Retinal pigment epithelial cell (primary cell): ENCODE measurements around the gene FXR2.

Experiments used
- DNase-seq: peaks from one replicate; pipeline ENCODE4 v3.0.0-alpha.2; 2010; ENCODE audit warnings: low read depth
- H3K4me3 ChIP-seq: 2 replicates; pipeline ENCODE4 v1.5.1; 2011; ENCODE audit warnings: mild to moderate bottlenecking, low read length, control low read depth, moderate library complexity
- CTCF ChIP-seq: conservative IDR thresholded peaks from 2 replicates; pipeline ENCODE4 v1.5.1; 2011; ENCODE audit warnings: low read depth, low read length, control low read depth, inconsistent platforms

Gene FXR2

GRCh38 chr17:7593296-7593695, 21.4 kb downstream of the FXR2 start:
- TF ChIP-seq CTCF: no peak
- H3K4me3 ChIP-seq: no peak overlapping the region
- DNase-seq: no peak

DNA sequence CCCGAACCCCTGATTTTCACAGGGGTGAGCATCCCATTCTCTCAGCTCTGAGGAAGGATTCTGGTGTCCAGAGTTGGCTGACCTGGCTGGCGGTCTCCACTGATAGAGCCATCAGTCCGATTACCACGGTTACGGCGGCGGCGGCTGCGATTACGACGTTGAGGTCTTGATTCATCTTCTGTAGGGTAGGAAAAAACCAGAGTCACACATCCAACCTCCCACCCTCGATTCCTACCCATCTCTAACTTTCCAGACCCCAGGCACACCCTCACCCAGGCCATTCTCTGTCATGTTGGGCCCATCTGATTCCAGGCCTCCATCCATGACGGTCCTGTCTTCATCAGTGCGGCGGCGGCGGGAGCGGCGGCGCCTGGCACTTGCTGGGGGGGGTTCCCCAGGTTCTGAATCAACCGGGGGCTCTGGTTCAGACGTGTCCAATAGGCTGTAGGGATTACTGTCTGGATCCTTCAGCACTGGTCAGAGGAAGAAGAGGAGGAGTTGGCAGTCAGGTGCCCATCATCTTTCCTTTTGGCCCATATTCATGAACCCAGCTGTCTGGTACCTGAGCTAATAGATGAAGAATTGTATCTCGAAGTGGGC, 22.2 kb downstream of the FXR2 start:
- TF ChIP-seq CTCF: no peak
- H3K4me3 ChIP-seq: no peak overlapping the region
- DNase-seq: no peak

DNA sequence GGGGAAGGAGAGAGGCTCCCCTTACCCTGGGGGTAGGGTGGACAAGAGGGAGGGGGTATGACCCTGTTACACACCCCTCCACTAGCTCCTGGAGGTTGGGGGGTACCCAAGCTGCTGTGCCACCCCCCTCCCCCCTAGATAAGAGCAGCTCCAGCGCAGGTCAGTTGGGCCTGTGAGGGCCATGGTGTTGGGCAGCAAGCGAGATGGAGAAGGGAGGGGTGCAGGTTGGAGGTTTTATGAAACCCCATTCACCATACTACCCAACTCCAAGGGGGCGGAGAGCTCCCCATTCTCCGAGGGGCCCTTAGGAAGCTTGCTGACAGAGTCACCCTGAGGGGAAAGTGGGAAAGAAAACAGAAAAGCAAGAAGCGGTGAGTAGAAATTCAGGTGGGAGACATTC, 23.1 kb downstream of the FXR2 start:
- no peak for TF ChIP-seq CTCF
- no peak for DNase-seq
- H3K4me3 ChIP-seq: no peak overlapping the region

GRCh38 chr17:7590743-7591142, 24.0 kb downstream of the FXR2 start:
- H3K4me3 ChIP-seq: no peak overlapping the region
- peak; percentile 91 for DNase-seq
- TF ChIP-seq CTCF: no peak

GRCh38 chr17:7589891-7590691, 24.6 kb downstream of the FXR2 start, which contains the start of gene SOX15:
Gene SOX15, minus strand, starts transcription at chr17:7590094. Its CDS starts 418 bp downstream, at chr17:7589676.
- peak within 1 kb of the TSS; percentile 39 for H3K4me3 ChIP-seq
- no peak for TF ChIP-seq CTCF
- DNase-seq: no peak

DNA sequence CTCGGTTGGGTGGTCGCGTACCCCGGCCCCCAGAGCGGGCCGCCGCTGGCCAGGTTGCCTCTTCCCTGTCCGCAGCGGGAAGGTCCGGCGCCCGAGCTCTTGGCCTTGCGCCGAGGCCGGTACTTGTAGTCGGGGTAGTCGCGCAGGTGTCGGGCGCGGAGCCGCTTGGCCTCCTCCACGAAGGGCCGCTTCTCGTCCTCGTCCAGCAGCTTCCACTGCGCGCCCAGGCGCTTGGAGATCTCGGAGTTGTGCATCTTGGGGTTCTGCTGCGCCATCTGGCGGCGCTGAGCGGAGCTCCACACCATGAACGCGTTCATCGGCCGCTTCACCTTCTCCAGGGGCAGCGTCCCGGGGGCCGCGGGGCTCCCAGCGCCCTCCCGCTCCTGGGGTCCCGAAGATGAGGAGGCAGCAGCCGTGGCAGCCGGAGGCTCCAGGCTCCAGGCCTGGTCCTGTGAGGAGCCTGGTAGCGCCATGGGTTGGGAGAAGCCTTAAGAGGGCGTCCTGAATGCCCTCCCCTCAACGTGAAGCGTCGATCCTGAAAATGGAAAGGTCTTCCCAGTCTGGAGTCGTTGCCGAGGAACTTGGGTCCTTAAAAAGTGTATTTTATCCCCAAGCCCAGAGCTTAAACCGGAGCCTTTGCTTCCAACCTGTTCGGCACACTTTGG, 25.4 kb downstream of the FXR2 start:
- DNase-seq: peak; percentile 43
- TF ChIP-seq CTCF: peak; percentile 90
- H3K4me3 ChIP-seq: peak overlapping the region; percentile 39
